ENCODE results near the gene HHAT.

HHAT gene

DNA sequence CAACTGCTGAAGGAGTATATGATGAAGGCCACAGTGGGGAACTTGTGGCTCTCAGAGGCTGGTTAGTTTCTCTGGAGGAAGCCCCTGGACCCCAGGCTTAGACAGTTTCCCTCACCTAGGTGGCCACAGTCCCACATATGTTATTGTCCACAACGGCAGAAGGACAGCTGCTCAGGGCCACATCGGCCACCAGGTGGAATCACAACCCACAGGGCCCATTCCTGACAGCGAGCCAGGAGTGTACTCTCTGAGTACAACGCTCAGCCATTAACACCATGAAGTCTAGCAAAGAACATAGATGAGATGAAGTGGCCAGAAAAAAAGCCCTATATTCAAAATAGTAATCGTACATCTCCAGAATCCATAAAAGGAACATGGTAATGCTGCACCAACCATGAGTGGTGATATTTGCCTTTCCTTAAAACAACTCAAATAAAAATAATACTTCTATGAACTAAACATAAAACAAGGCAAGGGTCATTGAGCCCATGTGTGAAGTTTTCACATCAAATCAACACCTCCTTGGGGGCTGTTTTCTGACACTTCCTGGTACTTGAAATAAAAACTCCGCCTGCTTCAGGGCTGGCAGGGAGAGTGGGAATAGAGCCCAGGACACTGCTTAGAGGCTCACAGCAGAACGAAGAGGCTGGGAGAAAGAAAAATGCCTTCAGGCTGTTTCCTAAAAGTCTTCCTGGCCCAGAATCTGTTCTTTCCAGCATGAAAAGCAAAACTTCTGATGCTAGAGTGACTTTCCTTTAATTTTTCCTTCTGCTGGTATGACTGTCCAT, 383.3 kb downstream of the HHAT start:
- no peak for DNase-seq (ENCODE audit: low spot score)

DNA sequence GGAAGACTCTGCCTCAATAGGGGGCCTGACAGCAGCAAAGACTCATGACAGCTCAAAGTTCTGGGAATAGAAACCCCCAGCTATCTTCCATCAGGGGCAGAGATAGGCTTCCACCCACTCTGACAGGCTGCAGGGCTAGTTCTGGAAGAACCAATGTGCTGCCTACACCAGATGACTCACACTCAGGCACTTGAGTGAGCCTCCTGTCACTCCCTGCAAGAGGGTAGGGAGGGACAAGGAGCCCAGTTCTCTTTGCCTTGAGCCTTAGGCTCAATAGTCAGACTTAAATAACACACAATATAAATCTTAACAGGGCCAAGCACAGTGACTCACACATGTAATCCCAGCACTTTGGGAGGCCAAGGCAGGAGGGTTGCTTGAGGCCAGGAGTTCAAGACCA, 386.4 kb downstream of the HHAT start:
- no peak for DNase-seq (ENCODE audit: low spot score)

DNA sequence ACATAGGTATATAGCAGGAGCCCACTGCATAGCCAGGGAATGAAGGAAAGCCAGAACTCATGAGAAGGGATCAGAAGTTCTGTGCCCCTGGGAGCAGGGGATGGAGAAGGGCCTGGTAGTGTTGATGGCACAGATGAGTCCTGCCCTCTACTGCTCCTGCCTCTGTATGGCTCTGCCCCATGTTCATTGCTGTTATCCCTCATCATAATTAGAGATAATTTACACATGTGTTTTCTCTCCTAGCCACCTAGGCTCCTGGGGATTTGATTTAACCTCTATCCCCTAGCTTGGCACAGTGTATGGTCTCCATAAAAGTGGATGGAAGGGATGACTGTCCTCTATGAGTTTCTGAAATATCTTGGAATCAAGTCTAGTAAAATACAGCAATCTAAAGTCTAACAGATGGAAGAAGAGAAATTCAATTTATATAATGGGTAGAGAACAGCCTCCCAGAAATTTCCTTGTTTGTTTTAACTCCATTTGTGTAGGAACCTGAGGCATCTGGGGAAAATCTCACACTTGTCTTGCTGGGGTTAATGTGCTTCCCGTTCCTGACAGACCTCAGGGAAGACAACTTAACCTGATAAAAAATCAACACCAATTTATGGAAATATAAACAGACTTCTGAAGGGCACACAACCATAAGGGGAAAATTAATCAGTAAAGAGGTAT, 393.8 kb downstream of the HHAT start:
- no peak for DNase-seq (ENCODE audit: low spot score)

DNA sequence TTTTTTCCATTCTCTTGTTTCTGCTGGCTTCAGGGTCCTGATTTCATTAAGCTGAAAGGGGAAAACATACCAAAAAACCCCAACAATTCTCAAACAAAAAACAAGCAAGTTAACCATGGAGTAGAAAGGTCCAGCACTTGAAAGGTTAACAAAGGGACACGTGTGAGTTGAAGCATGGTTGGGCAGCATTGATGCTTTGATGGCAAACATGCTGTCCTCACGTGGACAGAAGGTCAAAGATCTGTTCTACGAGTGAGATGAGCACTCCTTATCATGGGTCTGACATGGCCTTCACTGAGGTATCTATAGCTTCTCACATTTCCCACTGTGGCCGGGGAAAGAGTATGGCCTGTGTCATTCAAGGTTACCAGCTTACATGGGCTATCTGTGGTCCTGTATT, 394.9 kb downstream of the HHAT start:
- DNase-seq (ENCODE audit: low spot score): no peak

DNA sequence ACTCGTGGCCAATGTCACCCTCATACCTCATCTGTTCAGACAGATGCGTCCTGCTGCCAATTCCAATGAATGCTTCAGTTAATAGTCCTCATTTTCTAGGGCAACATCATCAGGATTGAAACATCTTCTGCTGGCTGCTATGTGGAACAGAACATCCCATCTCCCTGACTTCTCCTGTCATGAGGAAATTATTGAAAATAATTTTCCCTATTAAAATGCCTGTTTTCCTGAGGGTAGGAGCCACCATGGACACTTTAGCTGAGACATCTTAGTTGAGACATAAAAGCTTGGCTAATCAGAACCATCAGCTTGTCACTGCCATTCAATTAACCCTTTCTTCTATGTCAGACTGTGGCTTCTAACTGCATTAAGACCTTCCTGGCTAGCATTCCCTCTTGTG, 396.1 kb downstream of the HHAT start:
- no peak for DNase-seq (ENCODE audit: low spot score)
